Lower leg skin (tissue), 3 donors: ENCODE results near the gene IP6K3.

ENCODE experiments used
- CTCF ChIP-seq, 3 donors: fragments of 450-650 bp; IDR thresholded peaks; one replicate each; pipeline ENCODE4 v1.5.1; 2016; ENCODE audit warnings: antibody characterized with exemption in 3 of 3, mild to moderate bottlenecking in 3 of 3, moderate library complexity in 2 of 3
- POLR2A ChIP-seq, 2 donors: fragments of 450-650 bp; IDR thresholded peaks; one replicate each; pipeline ENCODE4 v1.6.1; 2016 to 2017; ENCODE audit warnings: antibody characterized with exemption in 2 of 2, mild to moderate bottlenecking in 1 of 2, moderate library complexity in 1 of 2

DNA sequence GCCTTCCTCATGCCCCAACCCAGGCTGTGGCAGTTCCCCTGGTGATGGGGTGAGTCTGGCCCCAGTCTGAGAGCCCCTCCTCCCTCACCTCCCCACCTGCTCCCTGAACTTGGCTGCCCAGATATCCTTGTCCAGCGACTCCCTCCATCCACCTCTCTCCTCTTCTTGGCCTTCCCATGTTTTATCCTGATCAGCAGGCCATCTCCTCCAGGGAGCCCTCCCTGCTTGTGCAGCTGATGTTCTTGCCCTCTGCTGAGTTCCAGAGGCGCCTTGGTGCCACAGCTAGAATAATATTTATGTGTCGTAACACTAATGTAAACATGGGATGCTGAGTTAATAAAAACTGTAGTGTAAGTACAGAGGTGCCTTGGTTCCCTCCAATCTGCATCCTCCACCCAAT lies 10.4 kb upstream of the IP6K3 start:
- no peak for TF ChIP-seq POLR2A (IDR thresholded peaks at IDR 0.05)
- TF ChIP-seq CTCF (IDR thresholded peaks at IDR 0.05): no peak
